H1 (cell line): Measurements from ENCODE around the gene DDR2. TPM values are rescaled to one million over a fixed set of nuclear protein-coding genes. Genes with fewer than 3 reads are reported as not detected.

Experiments
- BRCA1 ChIP-seq: IDR thresholded peaks from 2 replicates; pipeline ENCODE4 v1.6.1; 2012; ENCODE audit warnings: low read depth, low read length, improper control_type of control experiment
- CHD7 ChIP-seq: fragments of 300-600 bp; sonication (generic); IDR thresholded peaks from 2 replicates; pipeline ENCODE4 v1.7.1; 2012; ENCODE audit warnings: low read length, moderate library complexity, mild to moderate bottlenecking, inconsistent platforms; ENCODE audit not compliant: insufficient replicate concordance
- CTCF ChIP-seq, 3 experiments: IDR thresholded peaks; 1 replicate in 2 of 3; 2 replicates in 1 of 3; pipeline versions ENCODE4 v1.5.1 to v1.6.1; 2011; ENCODE audit warnings: low read length in 3 of 3, mild to moderate bottlenecking in 3 of 3, inconsistent platforms in 2 of 3, low read depth in 1 of 3, moderate library complexity in 1 of 3; ENCODE audit not compliant: insufficient read depth in 1 of 3; ENCODE audit errors: control extremely low read depth in 1 of 3
- GABPA ChIP-seq: IDR thresholded peaks from 2 replicates; pipeline ENCODE4 v1.6.1; 2011; ENCODE audit warnings: mild to moderate bottlenecking, low read length, moderate library complexity, borderline replicate concordance; ENCODE audit not compliant: insufficient read depth
- MAFK ChIP-seq: IDR thresholded peaks from 2 replicates; pipeline ENCODE4 v1.6.1; 2012; ENCODE audit warnings: low read depth, mild to moderate bottlenecking, improper control_type of control experiment, low read length
- MAX ChIP-seq: IDR thresholded peaks from 2 replicates; pipeline ENCODE4 v1.6.1; 2012; ENCODE audit warnings: inconsistent platforms
- POLR2AphosphoS5 ChIP-seq: IDR thresholded peaks from 2 replicates; pipeline ENCODE4 v1.6.1; 2011; ENCODE audit warnings: low read depth, low read length
- RFX5 ChIP-seq: IDR thresholded peaks from 2 replicates; pipeline ENCODE4 v1.6.1; 2011; ENCODE audit warnings: low read depth, low read length, improper control_type of control experiment, borderline replicate concordance
- SP1 ChIP-seq: IDR thresholded peaks from 2 replicates; pipeline ENCODE4 v1.6.1; 2011; ENCODE audit warnings: low read depth, low read length
- SP4 ChIP-seq: IDR thresholded peaks from 2 replicates; pipeline ENCODE4 v1.6.1; 2012; ENCODE audit warnings: low read length, inconsistent platforms
- polyA plus RNA-seq, 7 experiments: library from polyadenylated mRNA; depleted of rRNA in 3 of 7; stranded (reverse) in 5 of 7; unstranded in 2 of 7; fragments of >200 nt in 5 of 7; fragments of 200-250 nt in 2 of 7; gene quantifications; 1 replicate in 5 of 7; 2 replicates in 1 of 7; 4 replicates in 1 of 7; pipeline versions ENCODE4 v1.2.1 to v1.2.3, GENCODE V29; 2011 to 2013; ENCODE audit warnings: missing spikeins in 2 of 7, mixed read lengths in 2 of 7
- total RNA-seq: library from RNA; stranded (reverse); fragmentation: NEBNext Ultra II Directional; extraction: Animal tissue kit (Norgen Biotek cat#: 25700); gene quantifications from 2 replicates; pipeline ENCODE4 v1.2.1, GENCODE V29; 2021

The DDR2 gene
- total and polyA plus RNA-seq, 2 of the 8 experiments (the other 6 are each of a cell fraction or from before 2014, with no cell fraction given) = 1.00 to 2.1 TPM

- TF ChIP-seq CHD7 = no peak
- TF ChIP-seq RFX5 = no peak
- no peak for TF ChIP-seq CTCF (IDR thresholded peaks at IDR 0.05; ENCODE audit: control extremely low read depth in 1 of 3, insufficient read depth in 1 of 3, low read depth in 1 of 3, low read length in 3 of 3)
- TF ChIP-seq POLR2AphosphoS5 = no peak
- TF ChIP-seq MAFK = no peak
- no peak for TF ChIP-seq GABPA
- TF ChIP-seq BRCA1 = no peak
- no peak for TF ChIP-seq SP1
- TF ChIP-seq MAX = no peak
- no peak for TF ChIP-seq SP4
These were observed 87.4 kb downstream of the DDR2 start (continued) for GRCh38 chr1:162719678-162720077.
